ENCODE results near the gene HMSD. TPM values are rescaled to one million over a fixed set of nuclear protein-coding genes. Genes with fewer than 3 reads are reported as not detected.

HMSD gene
- total and polyA plus RNA-seq, 2 donors from 2014 or later, result 1.4 TPM; not detected in 1

DNA sequence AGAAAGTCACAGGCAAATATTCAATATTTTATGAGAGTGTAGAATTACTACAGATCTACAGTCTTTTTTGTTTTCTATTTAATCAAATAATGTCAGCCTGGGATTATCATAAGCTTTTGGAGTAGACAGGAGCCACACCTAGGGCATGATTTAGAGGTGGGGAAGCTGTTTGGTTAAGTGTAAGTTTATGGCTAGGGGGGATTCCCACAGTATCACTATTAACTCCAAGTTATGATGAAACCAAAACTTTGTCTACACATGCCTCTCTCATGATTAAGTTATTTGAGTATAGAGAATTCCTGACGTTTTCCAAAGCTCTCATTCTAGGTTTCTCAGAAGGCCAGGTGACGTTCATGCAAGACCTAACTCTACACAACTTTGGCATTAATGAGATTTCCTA, 39.2 kb upstream of the HMSD start:
- TF ChIP-seq, protein P1, sequence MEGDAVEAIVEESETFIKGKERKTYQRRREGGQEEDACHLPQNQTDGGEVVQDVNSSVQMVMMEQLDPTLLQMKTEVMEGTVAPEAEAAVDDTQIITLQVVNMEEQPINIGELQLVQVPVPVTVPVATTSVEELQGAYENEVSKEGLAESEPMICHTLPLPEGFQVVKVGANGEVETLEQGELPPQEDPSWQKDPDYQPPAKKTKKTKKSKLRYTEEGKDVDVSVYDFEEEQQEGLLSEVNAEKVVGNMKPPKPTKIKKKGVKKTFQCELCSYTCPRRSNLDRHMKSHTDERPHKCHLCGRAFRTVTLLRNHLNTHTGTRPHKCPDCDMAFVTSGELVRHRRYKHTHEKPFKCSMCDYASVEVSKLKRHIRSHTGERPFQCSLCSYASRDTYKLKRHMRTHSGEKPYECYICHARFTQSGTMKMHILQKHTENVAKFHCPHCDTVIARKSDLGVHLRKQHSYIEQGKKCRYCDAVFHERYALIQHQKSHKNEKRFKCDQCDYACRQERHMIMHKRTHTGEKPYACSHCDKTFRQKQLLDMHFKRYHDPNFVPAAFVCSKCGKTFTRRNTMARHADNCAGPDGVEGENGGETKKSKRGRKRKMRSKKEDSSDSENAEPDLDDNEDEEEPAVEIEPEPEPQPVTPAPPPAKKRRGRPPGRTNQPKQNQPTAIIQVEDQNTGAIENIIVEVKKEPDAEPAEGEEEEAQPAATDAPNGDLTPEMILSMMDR (IDR thresholded peaks at IDR 0.05; ENCODE audit: borderline replicate concordance, extremely low read depth, insufficient read depth), result no peak

DNA sequence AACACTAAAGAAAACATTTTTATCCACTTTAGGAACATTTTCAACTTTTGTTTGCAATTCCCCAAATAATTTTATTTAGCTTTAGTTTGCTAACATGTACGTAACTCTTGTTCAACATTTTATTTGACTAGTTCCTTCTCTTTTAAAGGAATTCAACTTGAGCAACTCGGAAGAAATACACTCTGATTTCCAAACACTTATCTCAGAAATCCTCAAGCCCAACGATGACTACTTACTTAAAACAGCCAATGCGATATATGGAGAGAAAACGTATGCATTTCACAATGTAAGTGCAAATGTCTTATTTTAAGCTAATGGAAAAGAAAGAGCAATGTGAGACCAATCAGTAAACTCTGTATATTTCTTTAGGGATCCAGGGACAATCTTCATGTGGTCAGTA, 31.3 kb upstream of the HMSD start:
- Histone ChIP-seq H3K27ac (ENCODE audit: low read depth in 2 of 2, low read length in 2 of 2) (no peak overlapping the region), H3K36me3 (ENCODE audit: control insufficient read depth in 2 of 3, insufficient read depth in 3 of 3, low read length in 3 of 3) (no peaks in the 10 kb centered on the region), H3K9ac (ENCODE audit: low read length in 3 of 3) (no peak overlapping the region), H3K9me3 (ENCODE audit: control insufficient read depth in 2 of 3, insufficient read depth in 1 of 3, low read length in 3 of 3) (no peaks in the 10 kb centered on the region), H3K4me3 (ENCODE audit: low read length in 3 of 3) (no peak overlapping the region), H3K4me1 (ENCODE audit: control insufficient read depth in 2 of 3, insufficient read depth in 2 of 3, low read depth in 1 of 3, low read length in 3 of 3) (no peaks in the 10 kb centered on the region), H3K27me3 (ENCODE audit: control insufficient read depth, insufficient read depth, low read length) (no peaks in the 10 kb centered on the region)
- intact Hi-C loops (cut with DNase I), result no loop called here
- no peak for FAIRE-seq
- TF ChIP-seq, protein P1 (IDR thresholded peaks at IDR 0.05; ENCODE audit: borderline replicate concordance, extremely low read depth, insufficient read depth), result no peak
- DNase-seq, result no peak

More for the DNA sequence above, 39.2 kb upstream of the HMSD start:
- DNase-seq (no peak), FAIRE-seq (no peak)
- intact Hi-C loops (cut with DNase I), result no loop called here
- Histone ChIP-seq H3K27ac (ENCODE audit: low read depth in 2 of 2, low read length in 2 of 2) (no peak overlapping the region), H3K36me3 (ENCODE audit: control insufficient read depth in 2 of 3, insufficient read depth in 3 of 3, low read length in 3 of 3) (no peaks in the 10 kb centered on the region), H3K4me1 (ENCODE audit: control insufficient read depth in 2 of 3, insufficient read depth in 2 of 3, low read depth in 1 of 3, low read length in 3 of 3) (no peaks in the 10 kb centered on the region), H3K27me3 (ENCODE audit: control insufficient read depth, insufficient read depth, low read length) (no peaks in the 10 kb centered on the region), H3K4me3 (ENCODE audit: low read length in 3 of 3) (no peak overlapping the region), H3K9ac (ENCODE audit: low read length in 3 of 3) (no peak overlapping the region), H3K9me3 (ENCODE audit: control insufficient read depth in 2 of 3, insufficient read depth in 1 of 3, low read length in 3 of 3) (no peaks in the 10 kb centered on the region)

GRCh38 chr18:63922049-63922448, 27.1 kb upstream of the HMSD start:
- no peak overlapping the region for H3K9ac ChIP-seq (ENCODE audit: low read length in 3 of 3)
- H3K27ac ChIP-seq (ENCODE audit: low read depth in 2 of 2, low read length in 2 of 2), result no peak overlapping the region
- TF ChIP-seq, protein P1 (IDR thresholded peaks at IDR 0.05; ENCODE audit: borderline replicate concordance, extremely low read depth, insufficient read depth), result no peak

DNA sequence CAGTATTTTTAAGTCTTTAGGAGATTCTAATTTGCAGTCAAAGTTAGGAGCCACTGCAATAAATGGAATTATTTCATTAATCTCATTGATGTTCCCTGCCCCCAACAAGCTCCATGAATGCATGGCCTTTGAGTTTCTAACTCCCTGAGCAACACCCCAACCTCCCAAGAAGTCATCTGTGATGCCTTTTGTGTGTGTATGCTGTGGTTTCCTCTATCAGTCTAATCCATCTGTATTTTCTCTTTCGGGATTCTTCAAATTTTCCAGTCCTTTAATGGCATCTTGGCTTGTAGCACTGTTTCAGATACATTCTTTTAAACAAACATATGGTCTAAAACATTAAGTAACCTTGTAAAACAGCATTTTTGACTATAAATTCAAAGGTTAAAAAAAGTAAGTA, 24.6 kb upstream of the HMSD start:
- peak in 1 of 5 donors; percentile 6 for DNase-seq
- Histone ChIP-seq H3K27me3 (ENCODE audit: control insufficient read depth, insufficient read depth, low read length) (no peaks in the 10 kb centered on the region), H3K9ac (ENCODE audit: low read length in 3 of 3) (no peak overlapping the region), H3K9me3 (ENCODE audit: control insufficient read depth in 2 of 3, insufficient read depth in 1 of 3, low read length in 3 of 3) (no peaks in the 10 kb centered on the region), H3K36me3 (ENCODE audit: control insufficient read depth in 2 of 3, insufficient read depth in 3 of 3, low read length in 3 of 3) (no peaks in the 10 kb centered on the region), H3K4me1 (ENCODE audit: control insufficient read depth in 2 of 3, insufficient read depth in 2 of 3, low read depth in 1 of 3, low read length in 3 of 3) (no peaks in the 10 kb centered on the region), H3K4me3 (ENCODE audit: low read length in 3 of 3) (no peak overlapping the region), H3K27ac (ENCODE audit: low read depth in 2 of 2, low read length in 2 of 2) (no peak overlapping the region)
- intact Hi-C loops (cut with DNase I), result no loop called here
- no peak for FAIRE-seq
- TF ChIP-seq, protein P1 (IDR thresholded peaks at IDR 0.05; ENCODE audit: borderline replicate concordance, extremely low read depth, insufficient read depth), result no peak

More at GRCh38 chr18:63922049-63922448, 27.1 kb upstream of the HMSD start:
- Histone ChIP-seq H3K36me3 (ENCODE audit: control insufficient read depth in 2 of 3, insufficient read depth in 3 of 3, low read length in 3 of 3) (no peaks in the 10 kb centered on the region), H3K27me3 (ENCODE audit: control insufficient read depth, insufficient read depth, low read length) (no peaks in the 10 kb centered on the region), H3K4me1 (ENCODE audit: control insufficient read depth in 2 of 3, insufficient read depth in 2 of 3, low read depth in 1 of 3, low read length in 3 of 3) (no peaks in the 10 kb centered on the region), H3K4me3 (ENCODE audit: low read length in 3 of 3) (no peak overlapping the region), H3K9me3 (ENCODE audit: control insufficient read depth in 2 of 3, insufficient read depth in 1 of 3, low read length in 3 of 3) (no peaks in the 10 kb centered on the region)
- intact Hi-C loops (cut with DNase I), result no loop called here
- DNase-seq (no peak), FAIRE-seq (no peak)

Data from kidney (tissue), 14 donors.